GM13976 (cell line): ENCODE measurements around the gene AS3MT.

Source experiments
- DNase-seq: peaks from one replicate; pipeline ENCODE4 v3.0.0; 2012; ENCODE audit warnings: low spot score
- CTCF ChIP-seq: IDR thresholded peaks from 2 replicates; pipeline ENCODE4 v1.5.1; 2012; ENCODE audit warnings: borderline replicate concordance, mild to moderate bottlenecking; ENCODE audit not compliant: insufficient read depth; ENCODE audit errors: extremely low read depth, missing control alignments, control extremely low read depth
- in situ Hi-C: fragments of 300-500 bp; cut with MboI; formaldehyde crosslinking; loops from one replicate; pipeline ENCODE4 v1.12.0; 2022; ENCODE audit warnings: low sequenced_read_pairs, mixed read lengths, inconsistent platforms; ENCODE audit not compliant: unreplicated experiment

The AS3MT gene

GRCh38 chr10:102930720-102931119, 61.5 kb downstream of the AS3MT start:
- no peak for TF ChIP-seq CTCF
- in situ Hi-C loops, result no loop called here
- no peak for DNase-seq

- in situ Hi-C loops, result no loop called here
- no peak for TF ChIP-seq CTCF
- DNase-seq, result no peak
These were observed 62.4 kb downstream of the AS3MT start for GRCh38 chr10:102931643-102932042.

GRCh38 chr10:102935505-102935904, 66.2 kb downstream of the AS3MT start:
- no peak for TF ChIP-seq CTCF
- no peak for DNase-seq
- in situ Hi-C loops, result no loop called here

- DNase-seq, result no peak
- in situ Hi-C loops, result no loop called here
- no peak for TF ChIP-seq CTCF
These were observed 66.8 kb downstream of the AS3MT start for GRCh38 chr10:102935939-102936605.

GRCh38 chr10:102941401-102941800, 72.1 kb downstream of the AS3MT start:
- TF ChIP-seq CTCF, result no peak
- DNase-seq, result no peak
- in situ Hi-C loops, result no loop called here

- DNase-seq, result no peak
- no peak for TF ChIP-seq CTCF
- in situ Hi-C loops, result no loop called here
These were observed 76.2 kb downstream of the AS3MT start for GRCh38 chr10:102945449-102945848.
